CD4-positive, alpha-beta T cell treated with Interleukin-4 for 4 hours (primary cell): ENCODE data around the gene PLCH1.

ENCODE experiments used
- DNase-seq: peaks from one replicate; pipeline ENCODE4 v3.0.0-alpha.2; 2020

The PLCH1 gene

DNA sequence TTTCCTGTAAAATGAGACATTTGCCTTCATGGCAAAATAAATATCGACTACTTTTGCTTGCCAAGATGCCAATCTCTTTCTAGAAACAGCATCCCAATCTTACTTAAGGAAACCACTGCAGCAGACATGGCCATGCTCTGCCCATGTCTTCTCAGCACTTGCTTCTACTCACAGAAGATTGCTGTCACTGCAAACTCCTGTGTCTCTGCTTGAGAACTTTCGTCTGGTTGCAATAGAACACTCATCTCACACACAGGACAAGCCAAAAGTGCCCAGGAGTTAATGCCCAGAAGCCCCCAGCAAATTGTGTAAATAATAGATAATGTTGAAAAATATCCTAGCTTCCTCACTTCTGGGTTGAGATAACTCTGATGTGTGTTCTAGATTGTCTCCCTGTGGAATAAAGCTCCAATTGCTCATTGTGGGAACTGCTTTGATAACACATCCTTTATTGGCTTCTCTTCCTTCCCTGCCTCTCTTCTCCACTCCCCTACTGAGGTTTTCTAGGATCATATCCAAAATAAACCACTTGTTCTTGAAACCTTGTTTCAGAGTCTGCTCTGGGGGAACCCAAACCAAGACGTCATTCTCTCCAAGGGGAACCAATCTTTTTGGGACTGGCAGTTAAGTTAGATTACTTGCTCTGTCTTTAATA, 295.1 kb downstream of the PLCH1 start:
- DNase-seq, result no peak

DNA sequence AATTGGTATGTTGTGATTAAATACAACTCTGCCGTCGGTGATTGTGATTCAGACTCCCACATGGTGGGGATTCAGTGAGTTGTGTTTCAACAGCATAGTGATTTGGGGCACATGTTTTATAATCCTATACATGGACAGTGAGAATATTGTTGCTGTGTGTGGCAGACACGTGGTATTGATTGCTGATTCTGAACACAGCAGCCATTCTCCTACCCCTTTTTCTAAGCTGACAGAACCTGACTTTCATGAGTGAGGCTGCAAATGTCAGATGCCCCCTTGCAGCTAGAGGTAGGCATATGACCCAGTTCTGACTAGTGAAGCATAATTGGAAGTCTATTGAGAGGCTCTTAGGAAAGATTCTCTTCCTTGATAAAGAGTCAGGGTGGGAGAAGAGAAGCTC, 296.3 kb downstream of the PLCH1 start:
- no peak for DNase-seq

DNA sequence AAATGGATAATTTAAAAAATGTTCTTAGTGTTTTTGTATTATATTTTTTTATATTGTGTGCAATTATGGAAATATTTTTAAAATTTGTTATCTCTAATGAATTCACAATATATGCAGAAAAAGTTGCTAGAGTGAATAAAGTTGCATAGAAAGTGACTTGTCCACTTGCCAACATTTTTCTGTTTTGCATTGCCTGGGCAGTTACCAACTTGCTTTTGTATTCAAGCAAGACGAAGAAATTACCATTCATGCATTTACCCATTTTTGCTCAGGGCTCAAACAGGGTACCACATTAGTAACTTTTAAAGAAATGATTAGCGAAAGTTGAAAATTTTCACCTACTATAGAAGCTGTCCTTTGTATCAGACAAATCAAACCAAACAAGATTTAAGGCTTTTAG, 298.5 kb downstream of the PLCH1 start:
- no peak for DNase-seq

DNA sequence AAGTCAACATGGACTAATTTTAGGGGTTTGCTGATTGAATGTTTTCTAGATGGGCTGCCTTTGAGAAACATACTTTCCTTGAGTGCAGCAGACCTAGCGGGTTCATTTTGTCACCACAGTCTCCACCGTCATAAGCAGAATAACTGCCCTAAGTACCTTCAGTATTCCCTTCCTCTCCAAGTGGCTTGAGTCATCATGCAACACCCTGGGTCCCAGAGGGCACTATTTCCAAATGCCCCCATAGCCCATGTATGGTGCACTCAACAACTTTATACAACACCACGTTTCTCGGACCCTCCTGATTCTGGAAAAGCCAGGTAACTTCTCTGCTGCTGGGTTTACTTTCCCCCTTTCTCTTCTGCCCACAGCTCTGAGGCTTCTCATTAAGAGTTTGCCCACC, 300.1 kb downstream of the PLCH1 start:
- DNase-seq, result no peak

GRCh38 chr3:155443815-155444214, 301.1 kb downstream of the PLCH1 start:
- no peak for DNase-seq

DNA sequence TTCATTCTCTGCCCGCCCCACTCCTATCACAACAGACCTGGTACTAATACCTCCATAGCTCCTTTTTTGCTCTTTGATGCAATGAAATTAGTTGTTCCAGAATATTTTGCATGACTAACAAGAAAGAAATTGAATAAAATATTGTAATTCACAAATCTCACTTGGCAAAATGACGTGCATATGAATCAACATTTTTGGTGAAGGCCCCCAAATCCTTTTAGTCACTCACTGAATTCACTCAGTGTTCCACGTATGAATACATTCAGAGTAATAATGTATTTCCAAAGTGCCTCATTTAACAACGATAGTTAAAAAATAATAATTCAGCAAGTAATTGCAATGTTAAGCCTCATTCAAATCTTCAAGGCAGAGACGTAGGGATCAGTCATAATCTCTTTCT, 302.8 kb downstream of the PLCH1 start:
- DNase-seq, result no peak

DNA sequence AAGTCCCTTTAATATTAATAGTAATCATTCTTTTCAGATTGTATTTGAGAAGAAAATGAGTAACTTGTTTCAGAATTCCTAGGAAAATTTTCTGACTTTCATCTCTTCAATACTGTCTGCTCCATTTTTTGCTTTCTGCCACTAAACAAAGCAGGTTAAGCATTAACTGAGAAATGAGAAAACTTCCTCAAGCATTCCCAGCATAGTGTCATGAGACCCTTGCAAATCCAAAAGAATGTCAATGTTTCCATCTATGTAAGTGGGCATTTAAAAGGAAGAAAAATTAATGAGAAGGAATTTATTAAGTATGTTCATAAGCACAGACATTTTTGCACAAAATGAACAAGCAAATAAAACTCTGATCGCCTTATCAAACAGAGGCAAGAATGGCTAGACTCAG, 303.4 kb downstream of the PLCH1 start:
- DNase-seq, result no peak

DNA sequence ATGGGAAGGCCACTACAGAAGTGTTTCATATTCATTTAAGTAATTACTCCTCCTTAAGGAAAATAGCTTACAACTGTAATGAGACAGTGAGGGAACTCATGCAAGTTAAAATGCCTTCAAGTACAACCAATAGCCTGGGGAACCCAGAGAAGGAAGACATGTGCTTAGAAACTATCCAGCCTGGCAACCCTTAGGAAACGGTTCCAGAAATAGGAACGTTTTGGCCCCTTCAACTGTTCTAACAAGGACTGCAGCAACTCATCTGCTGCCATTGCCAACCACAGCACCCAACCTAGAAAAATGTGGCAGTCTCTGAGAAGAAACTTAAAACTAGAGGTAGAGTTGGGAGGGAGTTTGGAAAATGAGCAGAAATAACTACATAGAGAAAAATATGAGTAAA, 303.8 kb downstream of the PLCH1 start:
- DNase-seq, result no peak

- no peak for DNase-seq
Measured at GRCh38 chr3:155435821-155436220, 309.1 kb downstream of the PLCH1 start.

DNA sequence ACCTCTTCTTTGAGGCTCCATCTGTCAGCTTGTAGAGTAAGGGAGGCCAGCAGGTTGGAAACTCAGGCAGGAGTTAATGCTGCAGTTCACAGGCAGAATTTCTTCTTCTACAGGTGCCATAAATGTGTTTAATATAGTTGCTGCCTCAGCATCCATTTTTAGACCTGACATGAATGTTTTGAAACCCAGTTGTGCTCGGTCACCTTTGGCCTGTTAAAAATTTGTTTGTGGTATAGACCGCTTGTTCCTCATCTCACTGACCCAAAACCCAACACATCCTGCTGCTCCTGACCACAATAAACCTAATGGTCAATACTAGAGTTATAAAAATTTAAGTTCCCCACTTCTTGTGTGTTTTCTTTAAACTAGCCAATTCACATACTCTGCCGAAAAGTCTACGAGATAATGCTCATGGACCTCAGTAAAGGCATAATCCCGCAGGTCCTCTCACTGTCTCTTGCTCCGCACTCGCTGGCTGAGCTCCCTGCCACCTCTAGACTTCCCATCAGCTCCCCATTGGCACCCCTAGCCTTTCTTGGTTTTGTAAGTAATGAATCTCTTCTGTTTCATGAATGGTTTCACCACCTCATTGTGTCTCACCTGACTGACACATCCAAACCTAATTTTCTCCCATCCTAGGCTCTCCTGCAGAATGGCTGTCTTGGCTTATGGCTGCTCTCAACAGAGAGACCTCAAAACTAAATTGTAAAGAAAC, 312.9 kb downstream of the PLCH1 start:
- DNase-seq, result no peak

- DNase-seq, result no peak
Measured at GRCh38 chr3:155428563-155428962, 316.3 kb downstream of the PLCH1 start.

DNA sequence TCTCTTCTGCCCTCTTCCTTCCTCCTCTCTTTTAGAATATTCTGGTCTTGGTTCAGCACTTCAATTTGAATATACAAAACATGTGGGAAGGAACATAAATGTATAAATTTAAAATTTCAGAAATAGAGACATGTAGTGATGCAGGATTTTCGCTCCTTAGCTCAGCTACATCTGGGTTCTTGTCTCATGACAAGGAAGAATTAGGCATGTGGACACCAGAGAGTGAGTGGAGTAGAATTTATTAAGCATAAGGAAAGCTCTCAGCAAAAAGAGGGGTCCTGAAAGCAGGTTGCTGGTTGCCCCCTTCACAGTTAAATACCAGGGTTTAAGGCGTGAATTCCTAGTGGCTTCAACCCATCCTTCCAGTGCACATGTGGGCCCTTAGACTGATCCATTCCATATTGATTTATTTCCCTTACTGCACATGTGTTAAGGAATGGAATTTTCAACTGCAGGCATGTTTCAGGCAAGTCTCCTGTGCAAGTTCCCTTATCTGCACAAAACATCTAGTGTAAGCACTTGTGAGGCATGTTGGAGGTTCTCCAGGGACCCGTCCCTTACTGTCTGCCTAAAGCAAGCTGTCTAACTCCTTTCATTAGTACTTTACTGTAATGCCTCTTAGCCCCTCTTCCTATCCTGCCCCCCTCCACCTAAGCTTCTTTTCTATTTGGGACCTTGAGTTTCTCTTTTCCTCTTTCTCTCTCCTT, 318.2 kb downstream of the PLCH1 start:
- DNase-seq, result no peak

DNA sequence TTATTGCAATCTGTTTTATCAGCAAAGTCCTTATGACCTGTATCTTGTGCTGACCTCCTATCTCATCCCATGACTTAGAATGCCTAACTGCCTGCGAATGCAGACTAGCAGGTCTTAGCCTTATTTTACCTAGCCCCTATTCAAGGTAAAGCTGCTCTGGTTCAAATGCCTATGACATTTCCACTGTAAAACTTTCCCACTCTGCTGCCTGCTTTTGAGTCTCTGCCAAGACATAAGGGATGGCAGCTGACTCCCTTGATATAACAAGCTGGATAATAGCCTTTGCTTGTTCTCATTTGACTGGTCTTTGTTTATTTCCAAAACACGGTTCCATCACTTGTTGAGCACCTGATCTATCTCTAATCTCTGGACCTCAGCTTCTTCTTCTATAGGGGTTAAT, 319.5 kb downstream of the PLCH1 start:
- no peak for DNase-seq

- no peak for DNase-seq
Measured at GRCh38 chr3:155424323-155424710, 320.6 kb downstream of the PLCH1 start.

GRCh38 chr3:155423526-155424322, 321.1 kb downstream of the PLCH1 start:
- DNase-seq, result no peak

DNA sequence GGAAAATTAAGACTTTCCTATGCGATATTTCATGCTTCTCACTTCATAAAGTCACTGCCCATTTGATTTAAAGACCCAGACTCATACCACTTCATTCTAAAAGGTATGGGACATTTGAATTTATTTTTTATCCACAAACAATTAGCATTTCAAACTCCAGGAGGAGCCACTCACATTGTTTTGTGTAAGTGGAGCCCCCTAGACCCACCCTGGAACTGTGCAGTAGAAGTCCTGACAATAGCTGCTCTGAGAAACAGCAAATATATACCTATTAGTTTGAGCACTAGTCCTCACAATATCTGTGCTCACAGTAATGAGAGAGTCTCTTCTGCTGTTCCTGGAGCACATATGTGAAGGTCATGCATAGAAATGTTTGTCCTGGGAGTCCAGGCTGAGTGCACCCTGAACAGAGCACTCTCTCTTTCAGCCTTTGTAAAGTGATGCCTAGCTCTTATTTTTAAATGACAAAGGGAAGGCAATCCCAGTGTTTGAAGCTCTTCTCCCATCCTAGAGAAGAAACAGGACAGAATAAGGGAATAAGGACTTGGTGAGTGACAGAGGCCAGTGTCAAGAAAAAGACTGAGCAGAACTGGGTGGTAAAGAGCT, 323.9 kb downstream of the PLCH1 start:
- DNase-seq, result no peak

- no peak for DNase-seq
Measured at GRCh38 chr3:155420406-155420805, 324.5 kb downstream of the PLCH1 start.

- no peak for DNase-seq
Measured at GRCh38 chr3:155418407-155418806, 326.5 kb downstream of the PLCH1 start.

GRCh38 chr3:155417119-155417517, 327.8 kb downstream of the PLCH1 start:
- no peak for DNase-seq

GRCh38 chr3:155416500-155417118, 328.3 kb downstream of the PLCH1 start:
- DNase-seq, result no peak

- no peak for DNase-seq
Measured at GRCh38 chr3:155412904-155413303, 332.0 kb downstream of the PLCH1 start.

GRCh38 chr3:155411500-155412223, 333.2 kb downstream of the PLCH1 start:
- DNase-seq, result no peak
